GM19397 (cell line): ENCODE data around the gene RADIL.

Experiments used
- ATAC-seq: cut with Tn5 transposase; IDR thresholded peaks from one replicate; pipeline ENCODE4 v1.9.1; 2021; ENCODE audit warnings: mild to moderate bottlenecking, moderate library complexity; ENCODE audit not compliant: unreplicated experiment

Gene RADIL

DNA sequence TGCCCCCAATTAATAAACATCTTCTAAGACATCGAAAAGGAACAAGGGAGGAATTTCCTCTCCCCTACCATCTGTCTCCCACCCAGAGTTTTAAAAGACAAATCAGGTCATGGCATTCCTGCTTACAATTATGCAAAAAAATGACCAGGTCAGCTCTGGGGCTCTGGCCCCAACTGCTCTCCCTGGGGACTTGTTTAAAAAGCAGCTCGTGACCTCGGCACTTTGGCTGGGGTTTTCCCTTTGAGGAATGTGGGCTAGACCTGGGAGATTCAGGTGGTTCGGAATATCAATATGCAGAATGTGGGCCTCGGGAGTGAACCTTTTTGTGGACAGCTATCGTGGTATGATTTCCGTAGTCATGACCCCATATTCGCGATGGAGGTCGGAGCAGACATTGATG is 648 bp upstream of the RADIL start:
- no peak for ATAC-seq

DNA sequence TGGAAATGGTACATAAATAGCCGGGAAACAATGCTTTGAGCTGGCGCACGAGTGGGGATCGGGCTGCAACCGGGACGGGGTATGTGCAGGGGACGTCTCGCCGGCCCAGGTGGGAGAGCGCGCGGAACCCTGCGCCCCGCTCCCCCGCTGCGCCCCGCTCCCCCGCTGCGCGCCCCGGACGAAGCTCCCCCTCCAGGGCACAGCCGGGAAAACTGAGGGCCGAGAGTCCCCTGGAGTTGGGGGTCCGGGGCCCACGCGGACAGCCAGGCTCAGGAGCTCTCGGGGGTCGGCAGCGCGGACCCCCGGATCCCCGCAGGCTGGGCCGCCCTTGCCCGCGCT is 514 bp downstream of the RADIL start:
- ATAC-seq: no peak

DNA sequence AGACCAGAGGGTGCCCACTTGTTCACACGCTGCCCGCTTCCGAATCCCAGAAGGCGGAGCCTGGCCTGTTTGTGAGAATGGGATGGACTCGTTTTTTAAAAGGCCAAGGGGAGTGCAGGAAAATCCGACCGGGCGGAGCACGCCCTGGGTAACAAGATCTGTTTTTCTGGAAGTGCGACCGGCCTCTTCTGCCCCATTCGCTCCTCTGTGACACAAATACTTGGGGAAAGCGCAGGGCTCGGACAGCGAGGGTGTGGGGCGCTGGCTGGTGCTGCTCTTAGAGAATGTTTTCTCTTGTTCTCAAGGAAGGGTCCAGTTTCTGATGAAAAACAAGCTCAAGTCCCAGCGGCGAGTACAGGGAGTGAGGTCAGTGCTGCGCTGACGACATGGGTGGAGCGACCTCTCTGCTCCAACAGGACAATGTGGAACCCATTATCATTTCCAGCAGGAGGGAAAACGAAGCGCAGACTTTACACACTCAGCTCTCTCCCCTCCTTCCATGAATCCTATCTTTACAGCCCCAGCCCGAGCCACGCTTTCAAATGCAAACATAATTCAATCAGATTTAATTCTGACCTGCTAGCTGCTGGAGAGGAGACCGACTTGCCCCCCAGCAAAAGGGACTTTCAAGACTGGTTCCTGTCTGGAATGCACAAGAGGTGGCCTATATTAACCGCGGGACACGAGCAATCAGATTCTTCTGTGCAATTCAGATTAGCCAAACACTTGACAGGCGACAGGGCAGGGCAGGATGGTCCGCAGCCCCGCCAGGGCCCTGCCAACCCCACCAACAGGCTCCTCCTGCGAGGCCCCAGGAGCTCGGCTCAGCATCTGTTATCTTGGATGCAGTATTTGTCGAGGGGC is 1.1 kb downstream of the RADIL start:
- no peak for ATAC-seq

- ATAC-seq: no peak
These were observed 3.3 kb downstream of the RADIL start for GRCh38 chr7:4880218-4880617.

- no peak for ATAC-seq
These were observed 4.0 kb downstream of the RADIL start for GRCh38 chr7:4879396-4880081.

DNA sequence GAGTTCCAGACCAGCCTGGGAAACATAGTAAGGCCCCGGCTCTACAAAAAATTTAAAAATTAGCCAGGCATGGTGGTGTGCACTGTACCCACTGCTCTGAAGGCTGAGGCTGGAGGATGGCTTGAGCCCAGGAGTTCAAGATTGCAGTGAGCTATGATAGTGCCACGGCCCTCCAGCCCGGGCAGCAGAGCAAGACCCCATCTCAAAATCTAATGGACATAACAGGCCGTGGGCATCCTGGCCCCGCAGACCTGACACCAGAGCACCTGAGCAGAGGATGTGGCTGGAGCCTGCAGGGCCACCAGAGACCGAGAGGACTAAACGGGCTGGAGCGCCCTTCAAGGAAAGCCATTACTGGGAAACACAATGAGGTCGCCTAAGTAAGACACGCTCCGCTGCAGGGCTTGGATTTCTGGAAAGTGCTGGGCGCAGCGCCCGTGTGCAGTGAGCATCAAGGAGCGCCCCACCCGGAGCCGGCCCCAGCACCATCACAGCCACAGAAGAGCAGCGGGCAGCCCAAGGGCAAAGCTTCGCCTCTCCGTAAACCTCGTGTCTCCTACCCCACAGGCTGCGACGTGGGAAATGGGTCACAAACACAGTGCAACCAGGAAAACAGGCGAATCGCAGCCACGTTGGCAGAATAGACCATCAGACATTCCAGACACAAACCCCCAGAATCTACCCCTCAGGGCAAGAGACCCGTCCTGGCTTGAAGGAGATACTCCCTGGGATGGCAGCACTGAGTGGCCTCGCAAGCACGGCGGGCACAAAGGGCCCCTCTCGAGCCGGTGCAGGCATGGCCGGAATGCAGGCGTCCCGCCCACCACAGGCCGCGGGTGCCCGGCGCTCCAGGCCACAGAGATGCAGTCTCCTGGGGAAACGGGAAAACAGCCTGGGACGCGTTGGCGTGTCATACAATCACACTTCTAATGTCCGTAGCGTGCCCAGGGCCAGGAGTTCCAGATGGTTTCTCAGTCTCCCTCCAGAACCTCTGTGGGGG is 4.9 kb downstream of the RADIL start:
- ATAC-seq: no peak

GRCh38 chr7:4876586-4876985 is 6.9 kb downstream of the RADIL start:
- no peak for ATAC-seq

DNA sequence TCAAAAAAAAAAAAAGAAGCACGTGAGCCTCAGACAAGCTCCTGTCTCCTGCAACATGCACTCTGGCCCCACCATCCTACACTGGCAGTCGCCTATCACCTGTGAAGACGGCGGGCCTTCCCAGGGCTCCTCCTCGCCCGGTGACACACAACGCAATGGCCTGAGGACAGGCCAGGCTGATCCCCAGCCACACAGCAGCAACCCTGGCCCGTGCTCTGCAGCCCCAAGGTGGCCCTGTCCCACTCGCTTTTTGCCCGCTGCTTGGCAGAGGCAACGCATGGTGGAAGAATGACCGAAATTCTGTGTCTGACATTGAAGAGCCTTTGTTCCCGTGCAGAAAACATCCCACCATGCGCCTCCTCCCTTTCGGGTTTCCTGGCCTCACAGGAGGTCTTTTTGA is 8.1 kb downstream of the RADIL start:
- ATAC-seq: no peak

DNA sequence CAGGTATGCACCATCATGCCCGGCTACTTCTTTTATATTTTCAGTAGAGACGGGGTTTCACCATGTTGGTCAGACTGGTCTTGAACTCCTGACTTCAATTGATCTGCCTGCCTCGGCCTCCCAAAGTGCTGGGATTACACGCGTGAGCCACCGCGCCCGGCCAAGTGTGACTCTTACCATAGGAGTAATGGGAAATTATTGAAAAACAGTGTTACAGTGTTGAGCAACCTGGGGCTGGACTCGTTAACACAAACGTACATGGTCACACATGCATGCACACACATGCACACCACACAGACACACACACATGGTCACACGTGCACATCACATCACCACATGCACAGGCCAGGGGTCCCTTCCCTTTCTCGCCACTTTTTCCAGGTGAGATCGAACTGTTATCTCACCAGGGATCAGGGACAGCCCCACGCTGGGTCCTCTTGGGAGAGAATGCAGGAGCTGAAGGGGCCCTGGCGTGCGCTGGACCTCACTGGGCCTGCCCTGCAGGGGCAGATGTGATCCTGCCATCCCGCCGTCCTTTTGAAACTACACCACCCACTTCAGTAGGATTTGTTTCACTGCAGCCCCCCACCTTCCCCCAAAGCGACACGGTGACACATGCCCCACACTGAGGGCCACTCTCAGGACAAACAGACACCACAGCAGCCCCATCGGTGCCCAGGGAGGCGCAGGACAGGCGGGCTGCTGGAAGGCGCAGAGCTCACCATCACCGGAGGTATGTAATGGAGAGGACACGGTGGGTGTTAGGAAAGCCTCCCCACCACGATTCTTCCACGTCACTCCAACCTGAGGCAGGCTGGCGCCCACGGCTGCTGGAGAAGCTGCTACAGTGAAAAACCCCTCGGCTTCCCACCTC is 10.2 kb downstream of the RADIL start:
- ATAC-seq: no peak

DNA sequence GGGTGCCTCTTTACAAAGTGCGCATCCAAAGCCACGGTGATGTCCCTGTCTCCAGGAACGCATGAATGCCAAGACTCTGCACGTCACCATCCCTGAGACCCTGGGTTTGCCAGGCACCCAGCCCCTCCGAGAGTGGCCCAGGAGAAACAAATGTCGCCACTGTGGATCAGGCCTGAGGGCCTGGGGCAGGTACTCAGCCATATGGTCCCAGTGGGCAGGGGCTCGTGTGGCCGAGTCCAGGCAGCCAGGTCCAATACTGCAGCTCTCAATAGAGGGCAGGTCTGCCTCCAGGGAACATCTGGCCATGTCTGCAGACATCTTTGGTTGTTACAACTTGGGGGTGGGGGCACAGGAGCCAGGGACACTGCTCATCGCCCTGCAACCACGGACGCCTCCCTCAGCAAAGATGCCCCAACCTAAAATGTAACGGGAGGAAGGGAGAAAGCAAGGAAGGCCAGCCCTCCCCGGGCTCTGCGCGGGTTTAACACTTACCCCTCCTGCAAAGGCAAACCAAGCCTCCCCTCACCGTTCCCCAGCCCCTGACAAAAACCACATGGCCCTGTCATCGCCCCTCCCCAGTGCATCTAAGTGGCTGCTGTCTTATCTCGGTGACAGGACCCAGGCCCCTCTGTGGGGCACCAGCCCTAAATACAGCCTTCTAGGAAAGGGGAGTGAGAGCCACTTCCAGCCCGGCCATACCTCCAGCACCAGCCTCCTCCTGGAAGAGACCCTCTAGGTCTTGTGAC is 11.4 kb downstream of the RADIL start:
- ATAC-seq: no peak

DNA sequence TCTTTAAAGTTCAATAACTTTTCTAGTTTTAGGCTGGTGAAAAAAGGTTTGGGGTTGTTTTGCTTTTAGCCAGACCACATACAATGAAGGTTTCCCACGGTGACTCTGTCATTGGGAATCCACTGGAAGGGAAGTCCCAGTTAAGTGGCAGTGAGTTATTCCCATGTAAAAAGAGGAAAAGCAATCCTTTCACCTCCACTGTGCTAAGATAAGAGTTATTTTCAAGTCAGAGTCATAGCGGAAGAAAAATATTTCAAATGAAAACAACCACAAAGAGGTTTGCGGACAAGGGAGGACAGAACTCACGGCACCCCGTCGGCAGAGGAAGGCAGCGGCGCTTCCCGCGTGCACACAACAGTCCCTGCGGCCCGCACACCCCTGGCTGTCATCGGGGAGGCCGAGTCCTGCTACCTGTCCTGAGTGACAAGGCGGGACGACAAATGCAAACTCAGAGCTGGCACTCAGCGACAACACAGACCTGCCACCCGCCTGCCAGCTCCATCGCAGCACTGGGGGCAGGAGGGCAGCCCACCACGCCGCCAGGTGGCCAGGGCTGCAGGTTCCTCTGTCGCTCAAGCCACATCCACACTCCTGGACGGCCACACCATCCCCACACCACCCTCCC is 12.3 kb downstream of the RADIL start:
- no peak for ATAC-seq

DNA sequence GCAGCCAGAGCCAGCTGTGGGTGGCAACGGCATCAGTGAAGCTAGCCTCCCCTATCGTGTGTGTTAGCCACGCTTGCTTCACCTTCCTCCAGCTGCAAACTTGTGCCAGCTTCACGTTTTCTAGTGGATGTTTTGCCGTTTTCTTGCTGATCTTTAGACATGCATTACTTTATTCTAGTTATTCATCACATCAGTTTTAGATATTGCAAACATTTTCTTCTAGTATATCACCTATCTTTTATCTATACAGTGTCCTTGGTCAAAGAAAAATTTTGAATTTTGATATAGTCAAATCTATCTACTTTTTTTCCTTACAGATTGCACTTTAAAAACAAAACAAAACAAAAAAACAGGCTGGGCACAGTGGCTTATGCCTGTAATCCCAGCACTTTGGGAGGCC is 15.0 kb downstream of the RADIL start:
- no peak for ATAC-seq

DNA sequence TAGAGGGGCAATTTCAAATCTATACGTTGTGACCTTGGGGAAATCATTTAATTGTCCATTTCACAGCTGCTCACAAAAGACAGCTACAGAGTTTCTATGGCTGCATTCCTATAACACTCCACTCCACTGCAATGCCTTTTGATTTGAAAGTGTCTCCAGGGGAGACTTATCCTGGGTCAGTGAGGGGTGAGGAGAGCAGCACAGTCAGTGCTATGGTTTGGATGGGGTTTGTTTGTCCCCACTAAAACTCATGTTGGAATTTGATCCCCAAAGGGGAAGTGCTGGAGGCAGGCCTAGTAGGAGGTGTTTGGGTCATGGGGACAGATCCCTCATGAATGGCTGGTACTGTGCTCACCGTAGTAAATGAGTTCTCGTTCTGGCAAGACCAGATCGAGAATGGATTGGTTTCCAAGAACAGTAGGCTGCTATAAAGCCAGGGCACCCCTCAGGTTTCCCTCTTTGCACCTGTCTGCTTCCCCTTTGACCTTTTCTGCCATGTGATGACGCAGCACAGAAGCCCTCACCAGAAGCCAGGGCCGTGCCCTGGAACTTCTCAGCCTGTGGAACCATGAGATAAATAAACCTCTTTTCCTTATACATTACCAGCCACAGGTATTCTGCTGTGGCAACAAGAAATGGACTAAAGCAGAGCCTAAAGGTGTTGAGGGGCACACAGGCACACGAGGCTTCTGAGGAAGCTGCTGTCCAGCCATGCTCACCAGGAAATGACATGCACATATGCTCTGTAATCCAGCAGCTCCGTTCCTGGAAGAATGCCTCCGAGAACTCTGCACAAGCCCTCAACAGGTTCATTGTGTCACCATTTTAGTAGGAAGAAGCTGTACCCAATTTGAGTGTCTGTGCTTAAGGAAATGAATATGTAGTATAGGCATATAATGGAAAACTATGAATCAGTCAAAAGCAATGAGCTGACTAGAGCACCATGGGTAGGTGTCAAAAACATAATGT is 16.7 kb downstream of the RADIL start:
- no peak for ATAC-seq

GRCh38 chr7:4862156-4862555 is 21.4 kb downstream of the RADIL start:
- no peak for ATAC-seq

DNA sequence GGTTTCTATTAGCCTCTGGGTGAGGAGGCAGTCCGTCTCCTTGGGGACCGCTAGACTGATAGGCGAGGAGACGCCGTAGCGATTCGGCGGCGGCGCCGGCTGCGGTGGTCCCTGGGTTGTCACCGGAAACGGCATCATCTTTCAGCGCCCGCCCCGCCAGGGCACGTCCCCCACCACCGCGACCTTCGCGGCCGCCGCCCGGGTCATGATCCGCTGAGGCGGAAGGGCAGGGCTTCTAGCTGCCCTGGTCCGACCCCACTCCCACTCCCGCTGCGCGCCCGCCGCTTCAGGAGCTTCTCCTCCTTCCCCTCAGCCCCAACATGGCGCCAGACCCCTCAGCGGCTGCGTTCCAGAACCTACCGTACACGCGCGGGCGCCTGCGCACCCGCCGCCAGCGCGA is 21.8 kb downstream of the RADIL start, which contains the start of gene PAPOLB:
TSS of gene PAPOLB (minus strand) at position 358 of the 400 bp plus-strand sequence. CDS start at position 138, 220 bp downstream.
- ATAC-seq: no peak

- ATAC-seq: no peak
These were observed 22.3 kb downstream of the RADIL start for GRCh38 chr7:4861227-4861626.

DNA sequence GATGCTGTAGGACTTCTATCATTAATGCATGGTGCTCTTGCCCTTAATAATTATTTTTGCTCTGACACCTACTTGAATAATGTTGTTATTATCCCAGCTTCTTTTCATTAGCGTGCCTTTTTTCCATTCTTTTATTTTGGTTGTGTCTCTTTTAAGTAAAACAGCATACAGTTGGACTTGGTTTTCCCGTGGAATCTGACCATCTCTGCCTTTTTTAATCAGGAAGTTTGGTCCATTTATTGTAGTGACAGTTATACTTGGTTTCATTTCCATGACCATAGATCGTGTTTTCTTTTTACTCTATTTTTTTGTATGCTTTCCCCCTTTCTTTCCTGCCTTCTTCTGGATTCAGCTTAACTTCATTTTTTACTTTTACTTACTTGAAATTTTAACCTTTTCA is 26.3 kb downstream of the RADIL start:
- no peak for ATAC-seq
